Heart left ventricle (tissue), 16 donors: Measurements from ENCODE around the gene MED15. TPM values are rescaled to one million over a fixed set of nuclear protein-coding genes. Genes with fewer than 3 reads are reported as not detected.

Source experiments
- ATAC-seq, 4 donors: fragments of 200-7000 bp; cut with Tn5 transposase; one replicate each; pipeline ENCODE4 v1.9.1; 2020 to 2022; ENCODE audit warnings: moderate library complexity in 4 of 4, mild to moderate bottlenecking in 3 of 4, moderate number of reproducible peaks in 1 of 4
- DNase-seq, 5 donors: peaks; one replicate each; pipeline ENCODE4 v3.0.0-alpha.2; 2020
- H3K27ac ChIP-seq, 12 donors: fragments of 200-600 bp; sonication (generic) in 4 of 12; one replicate each; pipeline versions ENCODE4 v1.5.0 to v1.8.0; 2016 to 2022; ENCODE audit warnings: mild to moderate bottlenecking in 2 of 12
- H3K27me3 ChIP-seq, 9 donors: fragments of 200-600 bp; sonication (generic) in 2 of 9; one replicate each; pipeline versions ENCODE4 v1.5.1 to v1.8.0; 2016 to 2022; ENCODE audit warnings: mild to moderate bottlenecking in 3 of 9
- H3K36me3 ChIP-seq, 9 donors: fragments of 200-600 bp; sonication (generic) in 2 of 9; one replicate each; pipeline versions ENCODE4 v1.5.0 to v1.8.0; 2018 to 2022; ENCODE audit warnings: mild to moderate bottlenecking in 2 of 9
- H3K4me1 ChIP-seq, 12 donors: fragments of 200-600 bp; sonication (generic) in 4 of 12; one replicate each; pipeline versions ENCODE4 v1.5.0 to v1.8.0; 2016 to 2022; ENCODE audit warnings: mild to moderate bottlenecking in 3 of 12
- H3K4me3 ChIP-seq, 12 donors: fragments of 200-600 bp; sonication (generic) in 4 of 12; one replicate each; pipeline versions ENCODE4 v1.5.0 to v1.8.0; 2017 to 2022; ENCODE audit warnings: mild to moderate bottlenecking in 9 of 12, moderate library complexity in 4 of 12
- H3K9me3 ChIP-seq, 12 donors: fragments of 200-600 bp; sonication (generic) in 4 of 12; one replicate each; pipeline versions ENCODE4 v1.5.0 to v1.8.0; 2016 to 2022; ENCODE audit warnings: mild to moderate bottlenecking in 1 of 12
- CTCF ChIP-seq, 12 donors: fragments of 200-600 bp; sonication (generic) in 4 of 12; IDR thresholded peaks; one replicate each; pipeline versions ENCODE4 v1.5.0 to v1.8.0; 2018 to 2022; ENCODE audit warnings: antibody characterized with exemption in 12 of 12, mild to moderate bottlenecking in 5 of 12
- POLR2A ChIP-seq, 2 donors: fragments of 450-650 bp; IDR thresholded peaks; one replicate each; pipeline ENCODE4 v1.6.1; 2017; ENCODE audit warnings: antibody characterized with exemption in 2 of 2, mild to moderate bottlenecking in 2 of 2, moderate library complexity in 2 of 2
- WGBS, 4 donors: extraction: QIAGEN DNeasy Blood & Tissue Kit in 2 of 4; methylation state at CpG; one replicate each; pipeline versions ENCODE4 v1.1.5 to v1.1.7; 2013 to 2018; 5-methylcytosine and 5-hydroxymethylcytosine counted together
- intact Hi-C, 10 donors: fragments of 100-400 bp; cut with DNase I; formaldehyde crosslinking; loops; one replicate each; pipeline versions ENCODE4 v1.11.1 to v1.14.2; 2022
- polyA plus RNA-seq, 2 donors: library from polyadenylated mRNA; stranded (reverse); fragments of 200-250 nt; gene quantifications; one replicate each; pipeline ENCODE4 v1.2.3, GENCODE V29; 2013
- total RNA-seq, 9 donors: library from RNA; depleted of rRNA in 2 of 9; stranded (reverse); fragments of >200 nt in 2 of 9; fragmentation: NEBNext Ultra II Directional in 3 of 9; extraction: Animal tissue kit (Norgen Biotek cat#: 25700) in 3 of 9; gene quantifications; one replicate each; pipeline versions ENCODE4 v1.1.0 to v1.2.4, GENCODE V29; 2016 to 2023
- donor health status: ischemic (EF 13 %, LVEDD 7.1; RV severe dilation, severe dysfunction).
- donor health status: healthy with polysubstance abuse.
- donor health status: DM: no; HTN: yes; CAD: no.
- donor health status: DM: no; HTN: no; CAD: no.
- donor health status: ischemic (EF 25% LVEDD 6.9; RV normal size, moderate dysfunction).
- donor health status: ischemic (EF 25% LVEDD 5.7; RV mildly dilated, moderate dysfunction).
- donor health status: healthy.
- donor health status: DM: yes; HTN: yes; CAD: no.
- donor health status: ischemic (EF 35%, LVEDD 5.7; RV mildly dilated, moderate dysfunction).
- donor health status: nonischemic (EF 11% LVEDD 7.7; RV severe dilation, severe dysfunction).
- donor health status: DM: yes; HTN: yes; CAD: no.
- donor health status: PGD.
- donor health status: ischemic (EF 29% LVEDD 5.4; RV normal size, mild dysfunction).
- donor health status: nonischemic (EF 23%, LVEDD 6.1; RV moderate dilation, normal function).

MED15 gene
- total and polyA plus RNA-seq, 11 donors: 27.9 to 78.3 (median 43.0) TPM

GRCh38 chr22:20565079-20565734 is 57.8 kb downstream of the MED15 start:
- Histone ChIP-seq H3K27me3 (no peaks in the 10 kb centered on the region), H3K4me3 (no peak overlapping the region), H3K27ac (peak overlapping the region in 1 of 12 donors; percentile 74), H3K9me3 (no peaks in the 10 kb centered on the region), H3K4me1 (peaks cover 0 to 55% (median 22%) of the 10 kb centered on the region in 12 donors), H3K36me3 (peaks cover 3 to 95% (median 84%) of the 10 kb centered on the region in 9 donors)
- peak in 1 of 5 donors; percentile 30 for DNase-seq
- TF ChIP-seq CTCF (IDR thresholded peaks at IDR 0.05) (no peak), POLR2A (IDR thresholded peaks at IDR 0.05) (no peak)
- WGBS, 4 donors: 78 to 92% (median 91%) methylated on average over 12 to 13 of the region's 13 CpGs
- intact Hi-C loops: loop anchor here in 4 of 10 donors (5.0 to 10.0 kb wide), 5 partner anchors 53 to 140 kb away; no protein-coding TSS in a partner anchor
- ATAC-seq: no peak

GRCh38 chr22:20565761-20566160 is 58.4 kb downstream of the MED15 start:
- Histone ChIP-seq H3K27me3 (no peaks in the 10 kb centered on the region), H3K4me3 (no peak overlapping the region), H3K36me3 (peaks cover 3 to 94% (median 79%) of the 10 kb centered on the region in 9 donors), H3K27ac (peak overlapping the region in 1 of 12 donors; percentile 74), H3K4me1 (peaks cover 0 to 59% (median 22%) of the 10 kb centered on the region in 12 donors), H3K9me3 (no peaks in the 10 kb centered on the region)
- intact Hi-C loops: loop anchor here in 4 of 10 donors (5.0 to 10.0 kb wide), 5 partner anchors 53 to 141 kb away; no protein-coding TSS in a partner anchor
- ATAC-seq (no peak), DNase-seq (peak in 1 of 5 donors; percentile 27)
- no peak for TF ChIP-seq POLR2A (IDR thresholded peaks at IDR 0.05)
- TF ChIP-seq CTCF (IDR thresholded peaks at IDR 0.05): no peak
- 87 to 90% (median 88%) methylated on average over 4 of the region's 4 CpGs for WGBS, 4 donors

GRCh38 chr22:20566420-20567260 is 59.2 kb downstream of the MED15 start:
- Histone ChIP-seq H3K9me3 (no peaks in the 10 kb centered on the region), H3K36me3 (peaks cover 3 to 94% (median 81%) of the 10 kb centered on the region in 9 donors), H3K4me3 (peak overlapping the region in 1 of 12 donors; percentile 15), H3K27me3 (no peaks in the 10 kb centered on the region), H3K27ac (peak overlapping the region in 2 of 12 donors; percentile 28 to 74), H3K4me1 (peaks cover 0 to 68% (median 23%) of the 10 kb centered on the region in 12 donors)
- 64 to 76% (median 75%) methylated on average over 9 to 14 of the region's 14 CpGs for WGBS, 4 donors
- intact Hi-C loops: loop anchor here in 4 of 10 donors (5.0 to 10.0 kb wide), 5 partner anchors 54 to 142 kb away; no protein-coding TSS in a partner anchor
- no peak for ATAC-seq
- DNase-seq: peak in 2 of 5 donors; percentile 15 to 64
- no peak for TF ChIP-seq POLR2A (IDR thresholded peaks at IDR 0.05)
- TF ChIP-seq CTCF (IDR thresholded peaks at IDR 0.05): no peak
